ENCODE results near the gene HOXC10.

HOXC10 gene

DNA sequence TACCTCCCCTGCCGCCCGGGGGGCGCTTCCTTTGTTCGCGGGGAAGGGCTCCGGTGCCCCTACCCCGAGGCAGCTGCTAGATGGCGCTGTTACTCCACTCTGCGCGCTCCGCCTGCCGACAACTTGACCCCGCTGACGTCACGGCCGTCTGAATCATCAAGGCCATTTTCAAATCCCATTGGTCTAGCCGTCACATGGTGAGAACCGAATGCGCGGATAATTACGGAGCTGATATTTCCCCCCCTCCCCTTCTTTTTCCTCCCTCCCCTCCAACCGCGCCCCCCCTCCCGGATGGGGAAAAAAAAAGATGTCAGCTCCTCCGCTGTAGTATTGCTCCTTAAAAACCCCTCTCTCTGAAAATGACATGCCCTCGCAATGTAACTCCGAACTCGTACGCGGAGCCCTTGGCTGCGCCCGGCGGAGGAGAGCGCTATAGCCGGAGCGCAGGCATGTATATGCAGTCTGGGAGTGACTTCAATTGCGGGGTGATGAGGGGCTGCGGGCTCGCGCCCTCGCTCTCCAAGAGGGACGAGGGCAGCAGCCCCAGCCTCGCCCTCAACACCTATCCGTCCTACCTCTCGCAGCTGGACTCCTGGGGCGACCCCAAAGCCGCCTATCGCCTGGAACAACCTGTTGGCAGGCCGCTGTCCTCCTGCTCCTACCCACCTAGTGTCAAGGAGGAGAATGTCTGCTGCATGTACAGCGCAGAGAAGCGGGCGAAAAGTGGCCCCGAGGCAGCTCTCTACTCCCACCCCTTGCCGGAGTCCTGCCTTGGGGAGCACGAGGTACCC lies at the start of gene HOXC10:
Gene HOXC10, plus strand, starts transcription at position 246 of the 791 bp plus-strand sequence. Its CDS starts 114 bp downstream, at position 360.
- DNase-seq, result peak; percentile 99

DNA sequence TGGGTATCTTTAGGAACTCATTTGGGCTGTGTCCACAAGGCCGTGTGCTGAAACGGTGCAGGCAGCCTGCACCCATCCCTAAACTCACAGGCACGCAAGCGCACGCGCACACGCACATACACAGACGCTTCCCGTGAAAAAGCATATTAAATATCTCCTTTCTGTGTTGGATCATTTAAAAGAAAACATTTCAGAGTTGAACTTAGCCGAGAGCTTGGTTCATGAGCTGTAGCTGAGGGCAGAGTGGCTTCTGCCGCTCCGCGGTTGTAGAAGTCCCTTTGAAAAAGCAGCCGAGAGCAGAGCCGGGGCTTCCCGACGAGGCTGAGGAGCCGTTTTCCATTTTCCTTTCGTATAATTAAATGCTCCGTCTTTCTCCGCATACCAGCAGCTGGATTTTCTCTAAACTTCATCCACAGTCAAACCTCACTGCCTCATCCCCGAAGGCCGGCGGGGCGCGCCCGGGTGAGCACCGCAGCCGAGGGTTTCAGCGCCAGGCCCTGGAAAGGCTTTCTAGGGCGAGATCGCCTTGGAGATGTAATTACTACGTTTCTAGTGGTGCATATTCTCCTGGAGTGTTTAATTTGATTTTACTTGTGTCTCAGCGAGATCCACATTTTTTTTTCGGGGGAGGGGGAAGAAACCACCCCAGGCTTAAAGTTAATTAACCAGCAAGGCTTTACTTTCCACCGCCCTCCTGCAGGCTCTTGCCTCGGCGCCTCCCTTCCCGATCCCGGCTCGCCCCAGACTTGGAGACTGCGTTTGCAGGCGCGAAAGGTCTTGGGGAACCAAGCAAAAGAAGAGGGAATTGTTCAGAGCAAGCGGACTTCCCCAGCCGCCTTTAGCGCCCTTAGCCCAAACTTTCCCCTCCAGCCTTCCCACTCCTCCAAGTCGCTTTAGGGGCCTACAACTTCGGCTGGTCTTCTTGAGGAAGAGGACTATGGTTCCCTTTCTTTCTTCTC lies 49.3 kb upstream of the HOXC10 start:
- no peak for DNase-seq

DNA sequence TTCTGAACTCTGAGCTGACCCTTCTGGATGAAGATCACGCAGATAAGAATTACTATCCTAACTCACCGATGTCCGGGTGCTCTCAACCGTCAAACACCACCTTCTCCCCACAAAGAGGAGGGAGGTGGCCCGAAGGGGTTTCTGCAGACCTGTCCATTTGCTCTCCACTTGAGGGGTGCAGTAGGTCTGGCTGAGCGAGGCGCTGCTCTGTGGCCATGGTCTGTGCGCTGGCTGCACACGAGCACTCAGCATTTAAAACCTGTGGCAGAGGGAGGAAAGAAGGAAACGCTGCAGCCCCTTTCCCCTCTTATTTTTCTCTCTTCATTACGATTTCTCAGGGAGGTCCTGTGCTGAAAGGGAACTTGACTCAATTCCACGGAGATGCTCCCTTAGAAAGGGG lies 47.8 kb upstream of the HOXC10 start:
- DNase-seq, result no peak

DNA sequence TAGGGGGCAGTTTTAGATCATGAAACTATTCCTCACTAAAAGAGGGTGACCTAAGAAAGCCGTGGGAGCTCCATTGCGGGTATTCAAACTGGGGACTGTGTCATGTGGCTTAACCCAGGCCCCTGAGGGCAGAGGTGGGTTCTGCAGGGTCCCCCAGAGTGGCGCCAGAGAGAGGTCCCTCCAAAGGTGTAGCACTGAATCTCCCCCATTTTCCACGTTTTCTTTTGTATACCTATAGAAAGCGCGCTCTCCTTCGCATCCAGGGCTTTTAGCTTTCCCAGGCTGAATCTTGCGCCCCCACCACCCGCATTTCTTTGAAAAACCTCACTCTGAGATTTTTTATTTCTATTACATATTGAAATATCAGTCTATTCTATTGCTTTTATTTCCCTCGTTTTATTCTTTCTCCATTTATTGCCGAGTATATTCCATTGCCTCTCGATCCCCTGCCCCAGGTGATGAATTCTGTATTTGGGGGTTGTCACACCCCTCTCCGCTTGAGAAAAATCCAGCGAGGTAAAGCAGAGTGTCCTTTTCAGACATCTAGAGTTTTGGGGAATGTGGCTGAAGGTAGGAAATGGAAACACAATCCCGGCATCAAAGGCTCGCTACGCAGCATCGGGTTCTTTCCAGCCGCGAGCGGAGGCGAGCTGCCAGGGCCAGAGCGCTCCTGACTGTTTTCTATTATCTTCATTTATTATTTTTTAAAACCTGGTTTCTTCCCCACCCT lies 47.2 kb upstream of the HOXC10 start:
- DNase-seq, result no peak

DNA sequence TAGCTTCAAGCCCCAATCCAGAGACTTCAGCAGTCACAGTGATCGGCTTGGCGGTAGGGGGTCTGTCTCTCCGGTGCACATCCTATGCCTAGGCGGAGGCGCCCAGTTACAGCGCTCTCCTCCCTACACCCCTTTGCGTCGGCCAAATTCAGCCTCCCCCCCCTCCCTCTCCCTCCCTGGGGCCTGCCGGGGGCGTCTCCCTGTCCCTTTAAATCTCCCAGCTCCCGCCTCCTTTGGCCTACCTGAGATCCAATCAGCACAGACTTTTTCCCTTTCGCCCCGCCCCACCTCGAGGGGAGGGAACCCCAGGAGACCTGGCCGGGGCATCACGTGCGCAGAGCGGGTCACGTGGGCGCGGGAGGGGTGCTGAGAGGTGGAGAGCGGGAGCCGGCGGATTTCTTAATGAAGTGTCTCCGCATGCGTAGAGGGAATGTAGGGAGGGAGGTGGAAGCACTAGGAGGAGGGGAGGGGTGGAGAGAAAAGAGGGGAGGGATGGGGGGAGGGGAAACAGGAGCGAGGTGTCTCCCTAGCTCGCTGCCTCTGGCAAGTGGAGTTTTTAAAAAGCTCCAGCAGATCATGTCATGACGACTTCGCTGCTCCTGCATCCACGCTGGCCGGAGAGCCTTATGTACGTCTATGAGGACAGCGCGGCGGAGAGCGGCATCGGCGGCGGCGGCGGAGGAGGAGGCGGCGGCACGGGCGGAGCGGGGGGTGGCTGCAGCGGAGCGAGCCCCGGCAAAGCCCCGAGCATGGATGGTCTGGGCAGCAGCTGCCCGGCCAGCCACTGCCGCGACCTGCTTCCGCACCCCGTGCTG lies 46.4 kb upstream of the HOXC10 start, which contains the start of gene HOXC13:
Gene HOXC13, plus strand, starts transcription at position 506 of the 815 bp plus-strand sequence. Its CDS starts 76 bp downstream, at position 582.
- DNase-seq, result peak; percentile 98

DNA sequence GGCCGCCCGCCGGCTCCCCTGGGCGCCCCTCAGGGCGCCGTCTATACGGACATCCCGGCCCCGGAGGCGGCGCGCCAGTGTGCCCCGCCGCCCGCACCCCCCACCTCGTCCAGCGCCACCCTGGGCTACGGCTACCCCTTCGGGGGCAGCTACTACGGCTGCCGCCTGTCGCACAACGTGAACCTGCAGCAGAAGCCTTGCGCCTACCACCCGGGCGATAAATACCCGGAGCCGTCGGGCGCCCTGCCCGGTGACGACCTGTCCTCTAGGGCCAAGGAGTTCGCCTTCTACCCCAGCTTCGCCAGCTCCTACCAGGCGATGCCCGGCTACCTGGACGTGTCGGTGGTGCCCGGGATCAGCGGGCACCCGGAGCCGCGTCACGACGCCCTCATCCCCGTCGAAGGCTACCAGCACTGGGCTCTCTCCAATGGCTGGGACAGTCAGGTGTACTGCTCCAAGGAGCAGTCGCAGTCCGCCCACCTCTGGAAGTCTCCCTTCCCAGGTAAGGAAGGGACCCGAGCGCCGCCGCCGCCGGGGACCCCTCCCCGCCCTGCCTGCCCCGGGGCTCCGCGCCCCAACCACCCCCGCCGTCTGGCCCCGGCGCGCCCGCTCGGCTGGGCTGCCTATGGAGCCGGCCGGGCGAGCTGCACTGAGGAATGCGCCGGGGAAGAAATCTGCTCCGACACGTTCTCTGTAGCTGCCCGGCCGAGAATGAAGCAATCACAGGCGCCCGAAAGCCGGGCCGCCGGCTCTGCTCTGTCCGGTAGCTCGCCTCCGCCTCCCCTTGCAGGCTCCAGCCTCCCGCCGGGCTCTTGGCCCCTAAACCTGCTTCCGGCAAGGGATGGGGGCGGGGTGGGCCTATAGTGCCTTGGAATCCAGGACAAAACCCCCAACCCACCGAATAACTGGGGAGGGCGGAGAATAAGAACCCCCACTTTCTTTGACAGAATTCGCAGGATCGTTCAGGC lies 45.5 kb upstream of the HOXC10 start:
- DNase-seq, result no peak

DNA sequence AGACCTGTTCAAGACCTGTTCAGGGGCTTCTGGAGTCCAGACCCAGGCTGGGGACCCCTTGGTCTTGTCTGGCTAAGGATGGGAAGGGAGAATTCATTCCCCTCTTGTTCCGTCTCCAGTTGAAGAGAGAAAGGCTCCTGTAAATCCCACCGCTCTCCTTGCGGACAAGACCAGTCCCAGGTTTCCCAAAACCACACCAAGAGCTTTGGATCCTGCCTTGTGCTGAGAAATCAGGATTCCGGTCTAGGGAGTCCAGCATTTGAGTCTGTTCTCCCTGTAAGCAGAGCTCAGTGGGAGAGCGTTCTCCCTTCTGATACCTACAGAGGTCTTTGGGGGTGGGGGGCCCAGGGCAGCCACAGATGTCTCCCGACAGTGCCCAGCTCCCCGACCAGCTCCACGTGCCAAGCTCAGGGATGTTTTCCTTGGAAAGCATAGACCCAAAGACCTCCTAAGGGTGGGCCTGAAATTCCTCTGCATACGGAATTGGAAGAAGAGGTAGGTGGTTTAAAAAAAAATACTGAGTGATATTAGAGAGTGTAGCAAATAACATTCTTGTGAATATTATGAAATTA lies 44.4 kb upstream of the HOXC10 start:
- no peak for DNase-seq

DNA sequence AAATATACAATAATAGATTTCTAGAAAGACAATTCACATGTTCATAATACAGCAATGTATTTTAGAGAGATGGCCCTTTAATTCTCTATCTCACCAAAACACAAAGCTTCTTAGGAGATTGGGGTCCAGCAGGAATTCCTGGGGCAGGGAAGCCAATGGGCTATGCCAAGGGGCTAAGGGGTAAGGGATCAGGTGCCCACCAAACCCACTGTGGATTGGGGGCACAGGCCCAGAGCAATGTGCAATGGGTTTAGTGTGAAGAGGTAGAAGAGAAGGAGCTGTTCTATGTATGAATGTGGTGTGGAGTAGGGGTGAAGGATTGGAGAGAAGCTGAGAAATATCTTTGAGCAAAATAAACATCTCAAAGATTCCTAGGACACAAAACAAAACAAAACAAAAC lies 43.8 kb upstream of the HOXC10 start:
- no peak for DNase-seq

DNA sequence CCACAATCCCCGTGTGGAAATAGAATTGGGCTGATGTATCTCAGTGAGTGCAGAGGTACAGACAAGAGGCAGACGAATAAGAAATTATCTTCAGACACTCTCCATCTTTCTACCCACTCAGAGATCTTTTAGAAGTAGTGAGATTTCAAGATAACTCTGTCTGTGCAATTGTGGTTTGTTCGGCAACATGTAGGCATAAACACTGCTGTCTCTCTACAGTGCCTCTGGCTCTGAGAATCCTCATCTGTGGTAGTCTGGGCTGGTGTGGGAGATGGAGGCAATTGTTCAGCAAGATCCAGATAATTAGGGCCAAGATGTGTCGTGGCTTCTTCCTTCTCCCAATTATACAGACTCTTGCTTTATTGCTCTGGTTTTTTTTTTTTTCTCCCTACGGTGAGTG lies 43.2 kb upstream of the HOXC10 start:
- DNase-seq, result no peak

DNA sequence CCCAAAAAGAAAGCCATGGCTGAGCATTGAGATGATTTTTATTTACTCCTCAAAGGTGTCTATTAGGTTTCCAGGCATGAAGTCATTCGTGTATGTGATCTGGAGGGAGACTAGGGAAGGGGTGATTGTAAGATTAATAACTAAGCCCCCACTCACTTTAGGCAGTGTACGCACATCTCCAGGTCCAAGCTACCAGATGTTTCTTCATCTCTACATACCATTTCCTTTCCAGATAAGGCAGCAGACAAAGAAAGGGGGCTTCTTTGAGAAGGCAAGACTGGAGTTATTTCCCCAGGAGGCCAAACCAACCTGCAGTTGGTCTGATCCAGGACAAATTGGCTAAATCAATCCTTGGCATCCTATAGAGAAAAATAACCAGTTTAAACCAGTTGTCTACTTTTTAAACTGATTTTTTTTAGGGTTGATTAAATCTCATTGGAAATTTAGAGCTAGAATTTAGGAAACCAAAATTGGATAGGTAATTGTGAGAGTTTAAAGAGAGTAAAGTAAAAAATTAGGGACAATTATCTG lies 42.4 kb upstream of the HOXC10 start:
- DNase-seq, result no peak

DNA sequence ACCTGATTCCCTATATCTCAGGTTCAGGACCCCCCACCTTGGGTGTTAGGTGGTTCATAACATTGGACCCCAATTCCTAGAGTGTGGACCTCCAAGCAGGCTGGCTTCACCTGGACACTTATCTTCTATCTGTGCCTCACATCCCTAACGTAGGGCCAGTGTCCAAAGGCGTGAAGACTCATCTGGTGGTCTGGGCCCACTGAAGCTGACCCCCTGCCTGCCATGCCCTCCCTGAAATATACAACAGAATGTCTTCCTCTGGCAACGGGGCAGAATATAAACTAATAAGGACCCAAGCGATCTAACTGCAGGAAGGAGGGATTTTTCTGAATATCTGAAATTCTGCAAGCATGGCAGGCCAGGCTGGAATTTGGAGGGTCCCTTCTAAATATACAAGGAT lies 40.7 kb upstream of the HOXC10 start:
- no peak for DNase-seq

DNA sequence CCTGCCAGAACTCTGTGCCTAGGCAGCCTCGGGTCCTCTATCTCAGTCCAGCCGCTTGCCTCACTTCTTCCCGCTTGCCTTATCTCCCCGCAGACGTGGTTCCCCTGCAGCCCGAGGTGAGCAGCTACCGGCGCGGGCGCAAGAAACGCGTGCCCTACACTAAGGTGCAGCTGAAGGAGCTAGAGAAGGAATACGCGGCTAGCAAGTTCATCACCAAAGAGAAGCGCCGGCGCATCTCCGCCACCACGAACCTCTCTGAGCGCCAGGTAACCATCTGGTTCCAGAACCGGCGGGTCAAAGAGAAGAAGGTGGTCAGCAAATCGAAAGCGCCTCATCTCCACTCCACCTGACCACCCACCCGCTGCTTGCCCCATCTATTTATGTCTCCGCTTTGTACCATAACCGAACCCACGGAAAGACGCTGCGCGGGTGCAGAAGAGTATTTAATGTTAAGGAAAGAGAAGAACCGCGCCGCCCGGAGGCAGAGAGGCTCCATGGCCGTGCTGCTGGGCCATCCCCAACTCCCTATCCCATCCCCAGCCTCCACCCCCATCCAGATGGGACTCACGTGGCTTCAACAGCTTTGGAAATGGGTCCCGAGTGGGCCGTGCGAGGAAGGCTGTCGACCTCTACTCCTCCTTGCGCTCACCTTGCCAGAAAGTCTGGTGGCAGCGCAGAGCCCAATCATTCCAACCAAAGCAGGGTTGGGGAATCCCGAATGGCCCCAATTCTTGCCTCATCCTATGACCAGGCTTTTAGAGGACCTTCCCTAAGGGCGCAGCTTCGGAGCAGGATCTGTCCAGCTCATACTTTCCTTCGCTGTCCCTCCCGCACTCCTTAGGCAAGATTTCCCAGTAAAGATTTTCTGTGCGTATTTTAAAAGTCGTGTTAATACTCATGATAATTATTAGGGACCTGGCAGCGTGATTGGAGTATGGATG lies 39.8 kb upstream of the HOXC10 start:
- DNase-seq, result no peak

DNA sequence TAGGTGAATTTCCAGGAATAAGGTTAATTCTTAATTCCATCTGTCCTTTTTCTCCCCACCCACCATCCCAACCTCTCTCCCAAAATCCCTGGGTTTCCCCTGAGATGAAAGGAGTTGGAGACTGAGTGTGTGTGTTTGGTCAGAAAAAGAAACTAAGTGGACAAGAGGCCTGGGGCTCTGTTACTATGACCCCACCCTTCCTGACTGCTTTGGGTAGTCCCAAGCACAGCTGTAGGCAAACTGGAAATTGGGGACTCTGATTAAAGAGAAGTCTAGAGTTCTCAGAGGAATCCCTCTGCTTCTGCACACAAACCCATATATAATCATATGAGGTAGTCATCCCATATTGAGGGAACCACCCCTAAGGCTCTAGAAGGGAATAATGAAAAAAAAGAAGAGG lies 37.2 kb upstream of the HOXC10 start:
- DNase-seq, result no peak

DNA sequence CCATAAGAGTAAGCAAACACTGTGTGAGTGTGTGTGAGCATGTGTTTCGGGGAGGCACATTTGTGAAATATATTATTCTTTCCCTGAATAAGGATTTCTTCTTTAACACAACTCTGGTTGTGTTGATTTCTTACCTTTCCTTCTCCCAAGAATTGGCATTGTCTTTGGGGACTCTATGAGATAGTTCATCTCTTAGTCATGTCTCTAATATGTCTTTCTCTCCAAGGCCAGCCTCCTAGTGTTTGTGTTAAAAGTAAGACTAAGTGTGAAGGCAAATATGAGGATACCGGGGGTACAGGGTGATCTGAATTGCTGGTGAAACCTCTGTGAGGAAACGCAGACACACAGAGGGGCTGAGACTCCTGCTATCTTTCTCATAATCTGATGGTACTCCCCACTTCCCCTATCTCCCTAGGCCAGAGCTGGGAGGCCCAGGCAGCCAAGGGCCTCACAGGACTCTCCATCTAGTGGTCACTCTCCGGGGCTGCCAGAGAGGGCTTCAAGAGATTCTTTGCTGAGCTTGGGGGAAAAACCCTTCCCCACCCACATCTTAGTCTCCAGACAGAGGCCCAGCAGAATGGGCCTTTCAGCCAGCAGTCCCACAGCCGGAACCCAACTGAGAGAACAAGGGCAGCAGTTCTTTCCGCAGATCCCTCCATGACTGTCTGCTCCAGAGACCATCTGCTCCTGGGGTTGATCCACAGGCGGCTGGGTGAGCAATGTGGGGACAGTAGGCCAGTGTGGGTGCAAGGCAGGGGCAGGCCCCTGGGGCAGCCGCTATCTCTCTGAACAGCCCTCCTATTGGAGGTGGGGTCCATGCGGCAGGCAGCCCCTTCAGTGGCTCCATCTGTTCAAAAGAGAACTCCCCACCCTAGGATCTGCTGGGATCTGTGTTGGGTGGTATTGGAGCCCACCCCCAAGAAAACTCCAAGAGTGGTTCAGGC lies 36.0 kb upstream of the HOXC10 start:
- DNase-seq, result no peak

DNA sequence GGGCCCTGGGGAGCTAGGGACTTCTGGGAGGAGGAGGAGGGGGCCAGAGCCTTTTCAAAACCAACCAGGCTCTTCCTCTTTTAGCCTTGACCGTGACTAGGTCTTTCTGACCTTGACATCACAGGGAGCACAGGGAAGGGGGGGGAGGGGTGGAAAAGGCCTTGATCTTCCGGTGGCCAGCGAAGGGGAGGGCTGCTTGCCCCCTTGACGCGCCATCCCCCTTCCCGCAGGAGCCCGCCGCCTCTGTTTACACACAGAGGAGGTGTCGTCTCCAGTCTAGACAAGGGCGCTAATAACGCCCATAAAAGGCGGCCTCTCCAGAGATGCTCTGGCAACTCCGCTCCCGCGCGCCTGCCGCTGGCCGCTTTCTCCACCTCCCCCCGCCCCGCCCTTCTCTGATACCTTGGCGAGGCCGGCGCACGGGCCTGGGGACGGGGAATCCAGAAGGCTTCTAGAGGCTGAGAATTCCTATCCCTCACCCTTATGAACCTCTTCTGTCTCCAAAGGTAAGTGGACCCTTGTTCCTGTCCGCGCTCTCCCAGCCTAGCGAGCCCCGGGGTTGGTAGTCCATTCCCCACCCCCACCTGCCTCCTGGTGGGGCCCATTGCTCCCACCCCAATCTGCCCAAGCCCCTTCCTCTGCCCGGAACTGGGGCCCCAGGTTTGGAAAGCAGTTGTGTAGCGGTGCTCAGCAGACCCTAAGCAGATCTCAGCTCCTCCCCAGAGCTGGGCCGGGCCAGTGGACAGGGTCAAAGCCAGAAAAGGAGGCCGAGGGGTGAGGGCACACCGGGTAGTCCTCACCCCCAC lies 35.1 kb upstream of the HOXC10 start:
- DNase-seq, result peak; percentile 84

DNA sequence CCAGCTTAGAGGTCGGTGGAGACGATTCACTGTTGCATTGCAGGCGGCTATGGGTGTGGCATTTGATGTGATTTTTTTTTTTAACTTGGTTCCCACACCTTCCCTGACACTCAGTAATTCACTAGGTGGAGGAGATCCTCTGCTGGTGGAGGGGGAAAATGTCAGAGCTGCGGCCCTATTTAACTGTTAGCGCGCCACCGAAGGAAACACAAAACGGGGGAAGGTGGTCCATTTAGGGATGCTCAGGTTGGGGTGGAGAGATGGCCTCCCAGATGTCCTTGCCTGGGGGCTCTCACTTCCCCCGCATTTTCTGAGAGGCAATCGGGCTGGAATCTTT lies 34.5 kb upstream of the HOXC10 start:
- DNase-seq, result peak; percentile 26
